H9 (cell line): ENCODE results near the gene PPFIA2. TPM values are rescaled to one million over a fixed set of nuclear protein-coding genes. Genes with fewer than 3 reads are reported as not detected.

Experiments used
- DNase-seq: peaks from one replicate; pipeline ENCODE4 v3.0.0-alpha.2; 2017
- H2AFZ ChIP-seq: one replicate; pipeline ENCODE4 v1.6.1; 2013; ENCODE audit warnings: mild to moderate bottlenecking, low read length, control low read depth, moderate library complexity
- H2AK5ac ChIP-seq: 2 replicates; pipeline ENCODE4 v1.6.1; 2013; ENCODE audit warnings: low read length, control low read depth, mixed read lengths; ENCODE audit not compliant: insufficient read length
- H2BK120ac ChIP-seq: one replicate; pipeline ENCODE4 v1.6.1; 2013; ENCODE audit warnings: low read depth, mild to moderate bottlenecking, low read length, control low read depth, inconsistent platforms; ENCODE audit not compliant: poor library complexity, severe bottlenecking
- H2BK12ac ChIP-seq: 2 replicates; pipeline ENCODE4 v1.6.1; 2013; ENCODE audit warnings: low read length, control low read depth, mixed read lengths, low read depth; ENCODE audit not compliant: insufficient read length
- H2BK15ac ChIP-seq: 2 replicates; pipeline ENCODE4 v1.6.1; 2013; ENCODE audit warnings: low read depth, low read length, control low read depth
- H2BK20ac ChIP-seq: one replicate; pipeline ENCODE4 v1.6.1; 2013; ENCODE audit warnings: low read depth, mild to moderate bottlenecking, low read length, control low read depth, inconsistent platforms; ENCODE audit not compliant: poor library complexity, severe bottlenecking
- H2BK5ac ChIP-seq: 2 replicates; pipeline ENCODE4 v1.6.1; 2013; ENCODE audit warnings: low read length, control low read depth, mixed read lengths; ENCODE audit not compliant: insufficient read length
- H3K14ac ChIP-seq: 2 replicates; pipeline ENCODE4 v1.6.1; 2013; ENCODE audit warnings: low read length, control low read depth; ENCODE audit not compliant: insufficient read depth
- H3K18ac ChIP-seq: 2 replicates; pipeline ENCODE4 v1.6.1; 2013; ENCODE audit warnings: low read depth, mild to moderate bottlenecking, mixed read lengths, low read length, control low read depth; ENCODE audit not compliant: insufficient read length
- H3K23ac ChIP-seq: 2 replicates; pipeline ENCODE4 v1.6.1; 2013; ENCODE audit warnings: low read length, control low read depth, mixed read lengths, low read depth; ENCODE audit not compliant: insufficient read length
- H3K23me2 ChIP-seq: 2 replicates; pipeline ENCODE4 v1.6.1; 2013; ENCODE audit warnings: low read depth, mild to moderate bottlenecking, mixed read lengths, low read length, control low read depth; ENCODE audit not compliant: insufficient read length, poor library complexity, severe bottlenecking
- H3K27ac ChIP-seq: 2 replicates; pipeline ENCODE4 v1.5.1; 2013; ENCODE audit warnings: low read length, control low read depth, mixed read lengths, low read depth; ENCODE audit not compliant: insufficient read length
- H3K27me3 ChIP-seq: 2 replicates; pipeline ENCODE4 v1.6.1; 2013; ENCODE audit warnings: low read length, control low read depth, inconsistent platforms; ENCODE audit not compliant: insufficient read depth
- H3K4ac ChIP-seq: 2 replicates; pipeline ENCODE4 v1.6.1; 2013; ENCODE audit warnings: low read depth, mild to moderate bottlenecking, control low read depth, inconsistent platforms, low read length, moderate library complexity
- H3K4me1 ChIP-seq: 2 replicates; pipeline ENCODE4 v1.6.1; 2013; ENCODE audit warnings: low read length, control low read depth, inconsistent platforms; ENCODE audit not compliant: insufficient read depth
- H3K4me2 ChIP-seq: 2 replicates; pipeline ENCODE4 v1.6.1; 2013; ENCODE audit warnings: low read length, control low read depth, mixed read lengths; ENCODE audit not compliant: insufficient read length, insufficient read depth
- H3K56ac ChIP-seq: 2 replicates; pipeline ENCODE4 v1.6.1; 2013; ENCODE audit warnings: low read depth, mild to moderate bottlenecking, mixed read lengths, low read length, control low read depth; ENCODE audit not compliant: insufficient read length
- H3K79me1 ChIP-seq: 2 replicates; pipeline ENCODE4 v1.6.1; 2013; ENCODE audit warnings: low read depth, mild to moderate bottlenecking, moderate library complexity, low read length, control low read depth, inconsistent platforms; ENCODE audit not compliant: insufficient read depth, poor library complexity, severe bottlenecking
- H3K79me2 ChIP-seq: 2 replicates; pipeline ENCODE4 v1.6.1; 2013; ENCODE audit warnings: low read length, control low read depth, inconsistent platforms; ENCODE audit not compliant: insufficient read depth
- H3K9ac ChIP-seq: 2 replicates; pipeline ENCODE4 v1.6.1; 2013; ENCODE audit warnings: low read length, control low read depth, mixed read lengths; ENCODE audit not compliant: insufficient read length; ENCODE audit errors: extremely low read depth
- H3K9me3 ChIP-seq: one replicate; pipeline ENCODE4 v1.6.1; 2013; ENCODE audit warnings: low read depth, low read length, inconsistent platforms; ENCODE audit not compliant: control insufficient read depth
- H3T11ph ChIP-seq: one replicate; pipeline ENCODE4 v1.6.1; 2013; ENCODE audit warnings: mild to moderate bottlenecking, low read length, control low read depth, inconsistent platforms
- H4K20me1 ChIP-seq: one replicate; pipeline ENCODE4 v1.6.1; 2013; ENCODE audit not compliant: control insufficient read depth, insufficient read length, insufficient read depth
- H4K5ac ChIP-seq: 2 replicates; pipeline ENCODE4 v1.6.1; 2013; ENCODE audit warnings: low read depth, mild to moderate bottlenecking, mixed read lengths, low read length, control low read depth; ENCODE audit not compliant: insufficient read length
- H4K8ac ChIP-seq: replicated peaks from 2 replicates; pipeline ENCODE4 v1.6.1; 2013; ENCODE audit warnings: low read length, control low read depth, mixed read lengths, low read depth; ENCODE audit not compliant: insufficient read length
- H4K91ac ChIP-seq: 2 replicates; pipeline ENCODE4 v1.6.1; 2013; ENCODE audit warnings: low read depth, mild to moderate bottlenecking, moderate library complexity, mixed read lengths, low read length, control low read depth; ENCODE audit not compliant: insufficient read length
- H3K27ac Mint-ChIP-seq, 3 experiments: 2 replicates in 2 of 3; 3 replicates in 1 of 3; pipeline ENCODE4 v1.8.0; 2020 to 2021; ENCODE audit warnings: mixed read lengths in 3 of 3, mild to moderate bottlenecking in 1 of 3, moderate library complexity in 1 of 3
- H3K27me3 Mint-ChIP-seq: 2 replicates; pipeline ENCODE4 v1.8.0; 2021; ENCODE audit warnings: low read depth, mild to moderate bottlenecking, moderate library complexity, mixed read lengths
- H3K36me3 Mint-ChIP-seq, 3 experiments: 2 replicates in 2 of 3; 3 replicates in 1 of 3; pipeline ENCODE4 v1.8.0; 2020 to 2021; ENCODE audit warnings: low read depth in 3 of 3, mixed read lengths in 3 of 3; ENCODE audit not compliant: insufficient read depth in 1 of 3
- H3K4me1 Mint-ChIP-seq, 2 experiments: 2 replicates each; pipeline ENCODE4 v1.8.0; 2020; ENCODE audit warnings: mixed read lengths in 2 of 2
- H3K4me3 Mint-ChIP-seq, 2 experiments: 2 replicates in 1 of 2; 3 replicates in 1 of 2; pipeline ENCODE4 v1.8.0; 2020 to 2021; ENCODE audit warnings: mild to moderate bottlenecking in 2 of 2, mixed read lengths in 2 of 2, moderate library complexity in 1 of 2
- H3K9me3 Mint-ChIP-seq, 2 experiments: 2 replicates in 1 of 2; 3 replicates in 1 of 2; pipeline ENCODE4 v1.8.0; 2020; ENCODE audit warnings: mild to moderate bottlenecking in 2 of 2, mixed read lengths in 2 of 2, moderate library complexity in 1 of 2
- WGBS: extraction: QIAGEN DNeasy Blood & Tissue Kit; methylation state at CpG from one replicate; pipeline ENCODE4 v1.1.7; 2013; ENCODE audit warnings: missing lambda C conversion rate, low lambda C conversion rate, mixed read lengths; ENCODE audit not compliant: insufficient read length; ENCODE audit errors: extremely low coverage; 5-methylcytosine and 5-hydroxymethylcytosine counted together
- total RNA-seq: library from RNA; stranded (reverse); gene quantifications from 2 replicates; pipeline ENCODE4 v1.2.1, GENCODE V29; 2021
- TF ChIP-seq, protein P1 (sequence below): fragments of 200-600 bp; sonication (generic); conservative IDR thresholded peaks from 3 replicates; pipeline ENCODE4 v1.8.0; 2021; ENCODE audit warnings: antibody characterized with exemption, mild to moderate bottlenecking

PPFIA2 gene
- total RNA-seq, 1 experiment from 2014 or later: 1.3 TPM

DNA sequence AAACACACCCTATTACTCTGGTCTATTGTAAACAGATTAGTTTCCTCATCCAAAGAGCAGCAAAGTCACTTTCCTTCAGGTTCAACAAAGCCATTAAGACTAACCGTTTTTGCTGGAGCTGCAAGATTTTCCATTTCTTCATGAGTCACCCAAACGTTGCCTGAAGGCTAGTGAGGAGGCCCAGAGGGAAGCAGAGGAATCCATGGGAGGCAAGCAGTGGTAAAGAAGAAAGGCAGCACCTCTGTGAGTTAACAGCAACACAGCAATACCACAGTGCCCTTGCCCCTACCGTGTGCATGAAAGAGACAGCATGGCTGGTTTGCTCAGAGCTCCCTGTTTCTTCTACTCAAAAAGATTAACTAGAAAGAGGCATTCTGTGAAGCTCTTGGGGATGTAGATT, 475.0 kb downstream of the PPFIA2 start:
- H2BK5ac ChIP-seq: no peak overlapping the region
- peak; percentile 44 for DNase-seq
- Mint-ChIP-seq H3K36me3 (no peaks in the 10 kb centered on the region), H3K27ac (no peak overlapping the region), H3K27me3 (no peaks in the 10 kb centered on the region), H3K4me3 (no peak overlapping the region), H3K9me3 (no peaks in the 10 kb centered on the region), H3K4me1 (no peaks in the 10 kb centered on the region)
- no peak overlapping the region for H4K5ac ChIP-seq
- H3K4me2 ChIP-seq: no peak overlapping the region
- H3K14ac ChIP-seq: no peak overlapping the region
- H3K79me2 ChIP-seq: no peaks in the 10 kb centered on the region
- no peaks in the 10 kb centered on the region for H4K20me1 ChIP-seq
- H3K4ac ChIP-seq: no peak overlapping the region
- H3K27me3 ChIP-seq: no peaks in the 10 kb centered on the region
- H3K4me1 ChIP-seq: no peaks in the 10 kb centered on the region
- no peak overlapping the region for H3K56ac ChIP-seq
- TF ChIP-seq, protein P1, sequence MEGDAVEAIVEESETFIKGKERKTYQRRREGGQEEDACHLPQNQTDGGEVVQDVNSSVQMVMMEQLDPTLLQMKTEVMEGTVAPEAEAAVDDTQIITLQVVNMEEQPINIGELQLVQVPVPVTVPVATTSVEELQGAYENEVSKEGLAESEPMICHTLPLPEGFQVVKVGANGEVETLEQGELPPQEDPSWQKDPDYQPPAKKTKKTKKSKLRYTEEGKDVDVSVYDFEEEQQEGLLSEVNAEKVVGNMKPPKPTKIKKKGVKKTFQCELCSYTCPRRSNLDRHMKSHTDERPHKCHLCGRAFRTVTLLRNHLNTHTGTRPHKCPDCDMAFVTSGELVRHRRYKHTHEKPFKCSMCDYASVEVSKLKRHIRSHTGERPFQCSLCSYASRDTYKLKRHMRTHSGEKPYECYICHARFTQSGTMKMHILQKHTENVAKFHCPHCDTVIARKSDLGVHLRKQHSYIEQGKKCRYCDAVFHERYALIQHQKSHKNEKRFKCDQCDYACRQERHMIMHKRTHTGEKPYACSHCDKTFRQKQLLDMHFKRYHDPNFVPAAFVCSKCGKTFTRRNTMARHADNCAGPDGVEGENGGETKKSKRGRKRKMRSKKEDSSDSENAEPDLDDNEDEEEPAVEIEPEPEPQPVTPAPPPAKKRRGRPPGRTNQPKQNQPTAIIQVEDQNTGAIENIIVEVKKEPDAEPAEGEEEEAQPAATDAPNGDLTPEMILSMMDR: no peak
- H4K91ac ChIP-seq: no peak overlapping the region
- H2BK120ac ChIP-seq: no peak overlapping the region
- H3K9me3 ChIP-seq: no peaks in the 10 kb centered on the region
- no peak overlapping the region for H2AK5ac ChIP-seq
- no peak overlapping the region for H4K8ac ChIP-seq
- H2BK15ac ChIP-seq: no peak overlapping the region
- no peak overlapping the region for H3K18ac ChIP-seq
- no peak overlapping the region for H3K9ac ChIP-seq
- H2BK20ac ChIP-seq: no peak overlapping the region
- H2BK12ac ChIP-seq: no peak overlapping the region
- H3T11ph ChIP-seq: no peak overlapping the region
- no peaks in the 10 kb centered on the region for H3K79me1 ChIP-seq
- WGBS: no CpG with 5 or more reads among the region's 3 CpGs
- H2AFZ ChIP-seq: no peak overlapping the region
- no peaks in the 10 kb centered on the region for H3K23me2 ChIP-seq
- no peak overlapping the region for H3K27ac ChIP-seq
- no peak overlapping the region for H3K23ac ChIP-seq
